ENCODE results near the gene IL17RD. TPM values are rescaled to one million over a fixed set of nuclear protein-coding genes. Genes with fewer than 3 reads are reported as not detected.

The IL17RD gene
- total and polyA plus RNA-seq, 11 donors = 1.4 to 11.3 (median 5.4) TPM

- no peak overlapping the region for H3K4me3 ChIP-seq
- 23 to 36% (median 31%) methylated on average over 11 of the region's 11 CpGs for WGBS, 4 donors
- peak in 4 of 5 donors; percentile 22 to 58 (median 44) for DNase-seq
Measured at GRCh38 chr3:57068437-57069089, 96.6 kb downstream of the IL17RD start.

GRCh38 chr3:57066471-57066870 lies 98.7 kb downstream of the IL17RD start:
- H3K4me1 ChIP-seq = peaks cover 0 to 41% (median 15%) of the 10 kb centered on the region in 12 donors
- intact Hi-C loops (cut with DNase I) = loop anchor here in 1 of 10 donors (10.0 kb wide), 1 partner anchor 62 kb away; no protein-coding TSS in a partner anchor
- no peaks in the 10 kb centered on the region for H3K27me3 ChIP-seq
- ATAC-seq (no peak), DNase-seq (no peak)
- H3K36me3 ChIP-seq = no peaks in the 10 kb centered on the region
- H3K9me3 ChIP-seq = peaks cover 0 to 8% (median 0%) of the 10 kb centered on the region in 12 donors
- TF ChIP-seq POLR2A (IDR thresholded peaks at IDR 0.05) (no peak), CTCF (IDR thresholded peaks at IDR 0.05) (no peak)
- 95 to 98% (median 97%) methylated on average over 6 of the region's 6 CpGs for WGBS, 4 donors
- no peak overlapping the region for H3K27ac ChIP-seq
- H3K4me3 ChIP-seq = no peak overlapping the region

More at GRCh38 chr3:57068437-57069089, 96.6 kb downstream of the IL17RD start:
- no peaks in the 10 kb centered on the region for H3K36me3 ChIP-seq
- peaks cover 0 to 22% (median 9%) of the 10 kb centered on the region in 12 donors for H3K4me1 ChIP-seq
- H3K9me3 ChIP-seq = peaks cover 0 to 11% (median 0%) of the 10 kb centered on the region in 12 donors
- H3K27me3 ChIP-seq = no peaks in the 10 kb centered on the region
- ATAC-seq = peak; percentile 73 to 93 (median 90)
- intact Hi-C loops (cut with DNase I) = loop anchor here in 1 of 10 donors (10.0 kb wide), 1 partner anchor 64 kb away; no protein-coding TSS in a partner anchor
- H3K27ac ChIP-seq = peak overlapping the region in 11 of 12 donors; percentile 9 to 77 (median 55)
- TF ChIP-seq POLR2A (IDR thresholded peaks at IDR 0.05) = no peak
- no peak for TF ChIP-seq CTCF (IDR thresholded peaks at IDR 0.05)

GRCh38 chr3:57065588-57065987 lies 99.6 kb downstream of the IL17RD start:
- intact Hi-C loops (cut with DNase I) = loop anchor here in 1 of 10 donors (10.0 kb wide), 1 partner anchor 61 kb away; no protein-coding TSS in a partner anchor
- 92 to 95% (median 94%) methylated on average over 3 of the region's 3 CpGs for WGBS, 4 donors
- no peak for DNase-seq
- Histone ChIP-seq H3K4me1 (peaks cover 0 to 47% (median 15%) of the 10 kb centered on the region in 12 donors), H3K4me3 (no peak overlapping the region), H3K27ac (no peak overlapping the region), H3K9me3 (no peaks in the 10 kb centered on the region), H3K36me3 (no peaks in the 10 kb centered on the region), H3K27me3 (no peaks in the 10 kb centered on the region)
- TF ChIP-seq CTCF (IDR thresholded peaks at IDR 0.05) (no peak), POLR2A (IDR thresholded peaks at IDR 0.05) (no peak)
- ATAC-seq = no peak

GRCh38 chr3:57064572-57064971 lies 100.6 kb downstream of the IL17RD start:
- DNase-seq = no peak
- H3K4me1 ChIP-seq = peaks cover 0 to 56% (median 17%) of the 10 kb centered on the region in 12 donors
- WGBS, 4 donors = 95 to 99% (median 95%) methylated on average over 2 of the region's 2 CpGs

More at GRCh38 chr3:57064572-57064971, 100.6 kb downstream of the IL17RD start:
- no peak for ATAC-seq
- TF ChIP-seq POLR2A (IDR thresholded peaks at IDR 0.05) (no peak), CTCF (IDR thresholded peaks at IDR 0.05) (no peak)
- intact Hi-C loops (cut with DNase I) = loop anchor here in 1 of 10 donors (10.0 kb wide), 1 partner anchor 60 kb away; no protein-coding TSS in a partner anchor
- Histone ChIP-seq H3K9me3 (no peaks in the 10 kb centered on the region), H3K27ac (no peak overlapping the region), H3K4me3 (no peak overlapping the region), H3K36me3 (no peaks in the 10 kb centered on the region), H3K27me3 (no peaks in the 10 kb centered on the region)

Measured in heart left ventricle (tissue), 16 donors.